Stomach (tissue), 4 donors: Measurements from ENCODE around the gene CKLF.

Experiments used
- EP300 ChIP-seq: sonication (generic); formaldehyde crosslinking; IDR thresholded peaks from one replicate; pipeline ENCODE4 v1.6.1; 2017; ENCODE audit warnings: antibody characterized with exemption
- POLR2A ChIP-seq, 4 donors: fragments of 450-650 bp; IDR thresholded peaks; one replicate each; pipeline ENCODE4 v1.6.1; 2016; ENCODE audit warnings: antibody characterized with exemption in 4 of 4, control low read depth in 2 of 4, mild to moderate bottlenecking in 1 of 4, moderate library complexity in 1 of 4
- POLR2AphosphoS5 ChIP-seq, 3 donors: sonication (generic); formaldehyde crosslinking; IDR thresholded peaks; one replicate each; pipeline ENCODE4 v1.6.1; 2016; ENCODE audit warnings: antibody characterized with exemption in 3 of 3
- TF ChIP-seq, protein P1 (sequence below), 7 experiments: fragments of 450-650 bp in 4 of 7; fragments of 200-600 bp in 3 of 7; sonication (generic) in 3 of 7; IDR thresholded peaks; one replicate each; pipeline ENCODE4 v1.5.1; 2016 to 2019; ENCODE audit warnings: antibody characterized with exemption in 7 of 7, control low read depth in 2 of 7, mild to moderate bottlenecking in 1 of 7

DNA sequence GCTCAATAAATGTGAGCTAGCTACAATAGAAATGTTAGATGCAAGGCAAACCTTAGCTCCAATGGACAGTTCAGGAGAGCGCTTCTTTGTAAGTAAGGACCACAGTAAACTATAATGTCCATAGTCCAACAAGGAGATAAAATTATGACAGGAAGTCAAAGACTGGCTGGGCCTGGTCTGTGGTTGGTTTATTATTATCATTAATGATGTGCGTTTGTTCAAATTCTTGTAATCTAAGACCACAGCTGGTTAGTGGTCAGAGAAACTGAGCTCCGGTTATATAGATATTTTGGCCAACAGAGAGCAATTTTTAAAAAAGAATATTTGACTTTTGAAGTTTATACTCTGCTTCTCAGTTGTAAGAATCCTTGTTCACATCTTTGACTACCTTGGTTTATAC, 22.2 kb downstream of the CKLF start:
- no peak for TF ChIP-seq POLR2A (IDR thresholded peaks at IDR 0.05)
- TF ChIP-seq, protein P1, sequence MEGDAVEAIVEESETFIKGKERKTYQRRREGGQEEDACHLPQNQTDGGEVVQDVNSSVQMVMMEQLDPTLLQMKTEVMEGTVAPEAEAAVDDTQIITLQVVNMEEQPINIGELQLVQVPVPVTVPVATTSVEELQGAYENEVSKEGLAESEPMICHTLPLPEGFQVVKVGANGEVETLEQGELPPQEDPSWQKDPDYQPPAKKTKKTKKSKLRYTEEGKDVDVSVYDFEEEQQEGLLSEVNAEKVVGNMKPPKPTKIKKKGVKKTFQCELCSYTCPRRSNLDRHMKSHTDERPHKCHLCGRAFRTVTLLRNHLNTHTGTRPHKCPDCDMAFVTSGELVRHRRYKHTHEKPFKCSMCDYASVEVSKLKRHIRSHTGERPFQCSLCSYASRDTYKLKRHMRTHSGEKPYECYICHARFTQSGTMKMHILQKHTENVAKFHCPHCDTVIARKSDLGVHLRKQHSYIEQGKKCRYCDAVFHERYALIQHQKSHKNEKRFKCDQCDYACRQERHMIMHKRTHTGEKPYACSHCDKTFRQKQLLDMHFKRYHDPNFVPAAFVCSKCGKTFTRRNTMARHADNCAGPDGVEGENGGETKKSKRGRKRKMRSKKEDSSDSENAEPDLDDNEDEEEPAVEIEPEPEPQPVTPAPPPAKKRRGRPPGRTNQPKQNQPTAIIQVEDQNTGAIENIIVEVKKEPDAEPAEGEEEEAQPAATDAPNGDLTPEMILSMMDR (IDR thresholded peaks at IDR 0.05), result no peak
- TF ChIP-seq POLR2AphosphoS5 (IDR thresholded peaks at IDR 0.05), result no peak
- no peak for TF ChIP-seq EP300
